HL-60 (cell line): Measurements from ENCODE around the gene IRAK3.

Experiments used
- DNase-seq, 2 experiments: peaks; one replicate each; pipeline ENCODE4 v3.0.0-alpha.2; 2010 to 2020; ENCODE audit warnings: low read depth in 1 of 2, low spot score in 1 of 2
- H3K27ac ChIP-seq: fragments of 250-450 bp; sonication (Bioruptor Pico); replicated peaks from 2 replicates; pipeline ENCODE4 v1.5.1; 2020; ENCODE audit warnings: mild to moderate bottlenecking, moderate library complexity
- H3K27me3 ChIP-seq: fragments of 250-450 bp; sonication (Bioruptor Pico); 2 replicates; pipeline ENCODE4 v1.5.1; 2021; ENCODE audit warnings: mild to moderate bottlenecking, moderate library complexity; ENCODE audit not compliant: insufficient read depth, poor library complexity, severe bottlenecking
- H3K4me3 ChIP-seq: replicated peaks from 2 replicates; pipeline ENCODE4 v1.5.1; 2011; ENCODE audit warnings: mild to moderate bottlenecking, control low read depth, low read length; ENCODE audit not compliant: insufficient read depth
- CTCF ChIP-seq: IDR thresholded peaks from one replicate; pipeline ENCODE4 v1.5.1; 2011; ENCODE audit warnings: low read length, control low read depth, inconsistent platforms; ENCODE audit not compliant: insufficient read depth
- GABPA ChIP-seq: IDR thresholded peaks from 2 replicates; pipeline ENCODE4 v1.6.1; 2012; ENCODE audit warnings: low read depth
- POLR2AphosphoS5 ChIP-seq: IDR thresholded peaks from 2 replicates; pipeline ENCODE4 v1.6.1; 2012; ENCODE audit warnings: low read depth
- REST ChIP-seq: IDR thresholded peaks from 2 replicates; pipeline ENCODE4 v1.6.1; 2012; ENCODE audit warnings: low read depth; ENCODE audit not compliant: insufficient replicate concordance
- SPI1 ChIP-seq: IDR thresholded peaks from 2 replicates; pipeline ENCODE4 v1.6.1; 2012; ENCODE audit warnings: low read depth, mild to moderate bottlenecking, borderline replicate concordance

The IRAK3 gene

GRCh38 chr12:66244446-66244845 is 55.4 kb downstream of the IRAK3 start:
- H3K27me3 ChIP-seq: no peaks in the 10 kb centered on the region
- DNase-seq: no peak
- TF ChIP-seq SPI1 (no peak), POLR2AphosphoS5 (no peak), CTCF (no peak), REST (no peak), GABPA (no peak)
- peak overlapping the region; percentile 96; the same call in 1 of the 2 replicates for H3K27ac ChIP-seq
- no peak overlapping the region for H3K4me3 ChIP-seq

GRCh38 chr12:66247741-66248140 is 58.7 kb downstream of the IRAK3 start:
- H3K27me3 ChIP-seq: no peaks in the 10 kb centered on the region
- H3K27ac ChIP-seq: peak overlapping the region; percentile 32
- no peak overlapping the region for H3K4me3 ChIP-seq
- TF ChIP-seq SPI1 (peak; percentile 36; the same call in 1 of the 2 replicates), CTCF (no peak), GABPA (no peak)
- peak in 1 of 2 experiments; percentile 67 for DNase-seq

- Histone ChIP-seq H3K27me3 (no peaks in the 10 kb centered on the region), H3K27ac (no peak overlapping the region), H3K4me3 (no peak overlapping the region)
- no peak for TF ChIP-seq POLR2AphosphoS5
- TF ChIP-seq GABPA: no peak
- no peak for TF ChIP-seq SPI1
- TF ChIP-seq CTCF: no peak
- TF ChIP-seq REST: no peak
- DNase-seq: no peak
These were observed 62.0 kb downstream of the IRAK3 start for GRCh38 chr12:66251049-66251448.

- DNase-seq: no peak
- H3K4me3 ChIP-seq: no peak overlapping the region
- H3K27ac ChIP-seq: no peak overlapping the region
- H3K27me3 ChIP-seq: no peaks in the 10 kb centered on the region
- TF ChIP-seq CTCF: no peak
- no peak for TF ChIP-seq GABPA
These were observed 63.8 kb downstream of the IRAK3 start for GRCh38 chr12:66252771-66253170.
